ENCODE measurements around the gene REEP3.

REEP3 gene

DNA sequence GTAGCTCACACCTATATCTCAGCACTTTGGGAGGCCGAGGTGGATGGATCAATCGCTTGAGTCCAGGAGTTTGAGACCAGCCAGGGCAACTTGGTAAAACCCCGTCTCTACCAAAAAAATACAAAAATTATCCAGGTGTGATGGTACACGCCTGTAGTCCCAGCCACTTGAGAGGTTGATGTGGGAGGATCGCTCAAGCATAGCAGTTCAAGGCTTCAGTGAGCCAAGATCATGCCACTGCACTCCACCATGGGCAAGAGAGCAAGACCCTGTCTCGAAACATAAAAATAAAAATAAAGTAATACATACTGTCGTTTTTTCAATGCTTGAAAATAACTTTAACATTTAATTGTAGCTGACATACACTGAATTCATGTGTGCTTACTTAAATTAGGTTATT, 57.3 kb downstream of the REEP3 start:
- no peak for ATAC-seq
- TF ChIP-seq CSDC2 (CRISPR knock-in tag; IDR thresholded peaks at IDR 0.05): no peak
- TF ChIP-seq ISL1 (CRISPR knock-in tag; IDR thresholded peaks at IDR 0.05): no peak
- no peak for TF ChIP-seq OSR1 (CRISPR knock-in tag; IDR thresholded peaks at IDR 0.05)
- TF ChIP-seq ZNF70 (CRISPR knock-in tag; IDR thresholded peaks at IDR 0.05): no peak
- TF ChIP-seq ZNF565 (CRISPR knock-in tag; conservative IDR thresholded peaks at IDR 0.05; ENCODE audit: low read depth): no peak
- TF ChIP-seq ZFP3 (CRISPR knock-in tag; IDR thresholded peaks at IDR 0.05): no peak
- TF ChIP-seq ARNTL (CRISPR knock-in tag; IDR thresholded peaks at IDR 0.05; ENCODE audit: borderline replicate concordance, low read depth): no peak
- TF ChIP-seq, protein P1, sequence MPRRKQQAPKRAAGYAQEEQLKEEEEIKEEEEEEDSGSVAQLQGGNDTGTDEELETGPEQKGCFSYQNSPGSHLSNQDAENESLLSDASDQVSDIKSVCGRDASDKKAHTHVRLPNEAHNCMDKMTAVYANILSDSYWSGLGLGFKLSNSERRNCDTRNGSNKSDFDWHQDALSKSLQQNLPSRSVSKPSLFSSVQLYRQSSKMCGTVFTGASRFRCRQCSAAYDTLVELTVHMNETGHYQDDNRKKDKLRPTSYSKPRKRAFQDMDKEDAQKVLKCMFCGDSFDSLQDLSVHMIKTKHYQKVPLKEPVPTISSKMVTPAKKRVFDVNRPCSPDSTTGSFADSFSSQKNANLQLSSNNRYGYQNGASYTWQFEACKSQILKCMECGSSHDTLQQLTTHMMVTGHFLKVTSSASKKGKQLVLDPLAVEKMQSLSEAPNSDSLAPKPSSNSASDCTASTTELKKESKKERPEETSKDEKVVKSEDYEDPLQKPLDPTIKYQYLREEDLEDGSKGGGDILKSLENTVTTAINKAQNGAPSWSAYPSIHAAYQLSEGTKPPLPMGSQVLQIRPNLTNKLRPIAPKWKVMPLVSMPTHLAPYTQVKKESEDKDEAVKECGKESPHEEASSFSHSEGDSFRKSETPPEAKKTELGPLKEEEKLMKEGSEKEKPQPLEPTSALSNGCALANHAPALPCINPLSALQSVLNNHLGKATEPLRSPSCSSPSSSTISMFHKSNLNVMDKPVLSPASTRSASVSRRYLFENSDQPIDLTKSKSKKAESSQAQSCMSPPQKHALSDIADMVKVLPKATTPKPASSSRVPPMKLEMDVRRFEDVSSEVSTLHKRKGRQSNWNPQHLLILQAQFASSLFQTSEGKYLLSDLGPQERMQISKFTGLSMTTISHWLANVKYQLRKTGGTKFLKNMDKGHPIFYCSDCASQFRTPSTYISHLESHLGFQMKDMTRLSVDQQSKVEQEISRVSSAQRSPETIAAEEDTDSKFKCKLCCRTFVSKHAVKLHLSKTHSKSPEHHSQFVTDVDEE (CRISPR knock-in tag; IDR thresholded peaks at IDR 0.05): no peak
- no peak for TF ChIP-seq ESRRG (CRISPR knock-in tag; IDR thresholded peaks at IDR 0.05)
- TF ChIP-seq, protein P2, sequence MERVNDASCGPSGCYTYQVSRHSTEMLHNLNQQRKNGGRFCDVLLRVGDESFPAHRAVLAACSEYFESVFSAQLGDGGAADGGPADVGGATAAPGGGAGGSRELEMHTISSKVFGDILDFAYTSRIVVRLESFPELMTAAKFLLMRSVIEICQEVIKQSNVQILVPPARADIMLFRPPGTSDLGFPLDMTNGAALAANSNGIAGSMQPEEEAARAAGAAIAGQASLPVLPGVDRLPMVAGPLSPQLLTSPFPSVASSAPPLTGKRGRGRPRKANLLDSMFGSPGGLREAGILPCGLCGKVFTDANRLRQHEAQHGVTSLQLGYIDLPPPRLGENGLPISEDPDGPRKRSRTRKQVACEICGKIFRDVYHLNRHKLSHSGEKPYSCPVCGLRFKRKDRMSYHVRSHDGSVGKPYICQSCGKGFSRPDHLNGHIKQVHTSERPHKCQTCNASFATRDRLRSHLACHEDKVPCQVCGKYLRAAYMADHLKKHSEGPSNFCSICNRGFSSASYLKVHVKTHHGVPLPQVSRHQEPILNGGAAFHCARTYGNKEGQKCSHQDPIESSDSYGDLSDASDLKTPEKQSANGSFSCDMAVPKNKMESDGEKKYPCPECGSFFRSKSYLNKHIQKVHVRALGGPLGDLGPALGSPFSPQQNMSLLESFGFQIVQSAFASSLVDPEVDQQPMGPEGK (CRISPR knock-in tag; IDR thresholded peaks at IDR 0.05; ENCODE audit: borderline replicate concordance): no peak
- no peak for TF ChIP-seq TOX (CRISPR knock-in tag; IDR thresholded peaks at IDR 0.05; ENCODE audit: borderline replicate concordance)
- TF ChIP-seq TCF4 (CRISPR knock-in tag; IDR thresholded peaks at IDR 0.05; ENCODE audit: borderline replicate concordance): no peak
- TF ChIP-seq, protein P3, sequence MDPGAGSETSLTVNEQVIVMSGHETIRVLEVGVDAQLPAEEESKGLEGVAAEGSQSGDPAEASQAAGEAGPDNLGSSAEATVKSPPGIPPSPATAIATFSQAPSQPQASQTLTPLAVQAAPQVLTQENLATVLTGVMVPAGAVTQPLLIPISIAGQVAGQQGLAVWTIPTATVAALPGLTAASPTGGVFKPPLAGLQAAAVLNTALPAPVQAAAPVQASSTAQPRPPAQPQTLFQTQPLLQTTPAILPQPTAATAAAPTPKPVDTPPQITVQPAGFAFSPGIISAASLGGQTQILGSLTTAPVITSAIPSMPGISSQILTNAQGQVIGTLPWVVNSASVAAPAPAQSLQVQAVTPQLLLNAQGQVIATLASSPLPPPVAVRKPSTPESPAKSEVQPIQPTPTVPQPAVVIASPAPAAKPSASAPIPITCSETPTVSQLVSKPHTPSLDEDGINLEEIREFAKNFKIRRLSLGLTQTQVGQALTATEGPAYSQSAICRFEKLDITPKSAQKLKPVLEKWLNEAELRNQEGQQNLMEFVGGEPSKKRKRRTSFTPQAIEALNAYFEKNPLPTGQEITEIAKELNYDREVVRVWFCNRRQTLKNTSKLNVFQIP (CRISPR knock-in tag; IDR thresholded peaks at IDR 0.05; ENCODE audit: borderline replicate concordance, low read depth): no peak
- TF ChIP-seq ZNF8 (CRISPR knock-in tag; IDR thresholded peaks at IDR 0.05): no peak
- TF ChIP-seq, protein P4, sequence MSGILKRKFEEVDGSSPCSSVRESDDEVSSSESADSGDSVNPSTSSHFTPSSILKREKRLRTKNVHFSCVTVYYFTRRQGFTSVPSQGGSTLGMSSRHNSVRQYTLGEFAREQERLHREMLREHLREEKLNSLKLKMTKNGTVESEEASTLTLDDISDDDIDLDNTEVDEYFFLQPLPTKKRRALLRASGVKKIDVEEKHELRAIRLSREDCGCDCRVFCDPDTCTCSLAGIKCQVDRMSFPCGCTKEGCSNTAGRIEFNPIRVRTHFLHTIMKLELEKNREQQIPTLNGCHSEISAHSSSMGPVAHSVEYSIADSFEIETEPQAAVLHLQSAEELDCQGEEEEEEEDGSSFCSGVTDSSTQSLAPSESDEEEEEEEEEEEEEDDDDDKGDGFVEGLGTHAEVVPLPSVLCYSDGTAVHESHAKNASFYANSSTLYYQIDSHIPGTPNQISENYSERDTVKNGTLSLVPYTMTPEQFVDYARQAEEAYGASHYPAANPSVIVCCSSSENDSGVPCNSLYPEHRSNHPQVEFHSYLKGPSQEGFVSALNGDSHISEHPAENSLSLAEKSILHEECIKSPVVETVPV (CRISPR knock-in tag; IDR thresholded peaks at IDR 0.05): no peak

DNA sequence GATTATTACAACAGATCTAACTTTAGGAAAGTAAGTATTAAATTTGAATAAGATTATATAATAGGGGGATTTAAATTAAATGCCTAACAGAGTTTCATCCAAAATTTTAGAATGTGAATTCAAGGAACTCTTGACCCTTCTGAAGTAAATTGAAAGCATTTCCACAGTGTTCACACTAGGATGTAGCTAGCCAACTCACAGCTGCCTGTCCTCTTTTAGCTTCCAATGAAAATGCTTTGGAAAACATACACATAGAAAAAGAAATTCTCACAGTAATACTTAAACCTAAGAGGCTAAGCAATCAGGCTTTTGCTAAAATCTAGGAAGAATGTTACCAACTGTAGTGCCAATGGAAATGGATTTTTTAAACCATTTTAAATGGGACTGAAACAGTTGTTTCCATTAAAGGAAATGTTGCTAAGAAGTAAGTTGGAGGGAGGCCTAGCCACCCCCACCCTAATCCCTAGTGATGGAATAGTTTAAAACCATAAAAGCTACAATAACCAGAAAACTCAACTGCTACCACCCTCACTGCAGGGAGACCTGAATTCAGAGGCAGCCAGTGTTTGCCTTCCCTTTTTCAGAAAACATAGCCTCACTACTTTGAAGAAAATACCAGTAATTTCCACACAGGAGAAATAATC, 58.3 kb downstream of the REEP3 start:
- no peak for ATAC-seq
- TF ChIP-seq SNAI2 (CRISPR knock-in tag; IDR thresholded peaks at IDR 0.05) (no peak), ISL1 (CRISPR knock-in tag; IDR thresholded peaks at IDR 0.05) (no peak), ZNF70 (CRISPR knock-in tag; IDR thresholded peaks at IDR 0.05) (no peak), TCF4 (CRISPR knock-in tag; IDR thresholded peaks at IDR 0.05; ENCODE audit: borderline replicate concordance) (no peak), GLIS3 (CRISPR knock-in tag; IDR thresholded peaks at IDR 0.05) (no peak), ZNF565 (CRISPR knock-in tag; conservative IDR thresholded peaks at IDR 0.05; ENCODE audit: low read depth) (no peak), ZFP30 (CRISPR knock-in tag; IDR thresholded peaks at IDR 0.05) (no peak)
- TF ChIP-seq, protein P2 (CRISPR knock-in tag; IDR thresholded peaks at IDR 0.05; ENCODE audit: borderline replicate concordance): no peak
- TF ChIP-seq, protein P4 (CRISPR knock-in tag; IDR thresholded peaks at IDR 0.05): no peak

All from SK-N-SH treated with all-trans-retinoic acid at 6 μM for 48 hours (cell line).